Measurements from ENCODE around the gene GTF2H1.
"Not testable (repeated sequence)": the region's sequence is repeated elsewhere in the genome, so short reads cannot be mapped to it uniquely, and the experiment has no call there.

The GTF2H1 gene

DNA sequence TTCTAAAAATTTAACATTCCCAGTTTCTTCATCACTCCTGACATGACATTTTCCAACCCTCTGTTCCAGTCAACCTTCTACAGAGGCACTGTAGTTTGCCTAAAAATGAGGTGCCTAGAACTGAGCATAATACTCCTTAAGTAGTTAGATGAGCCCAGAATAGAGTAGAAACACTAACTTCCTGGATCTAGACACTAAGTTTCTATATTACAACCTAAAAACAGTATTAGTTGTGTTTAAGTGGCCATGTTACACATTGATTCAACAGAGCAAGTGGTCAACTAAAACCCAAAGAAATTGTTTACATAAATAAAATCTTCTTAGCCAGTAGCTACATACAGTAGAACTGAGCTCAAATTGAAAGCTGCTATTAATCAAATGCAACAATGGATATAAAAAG lies 1.8 kb upstream of the GTF2H1 start:
- DNase-seq, result no peak

DNA sequence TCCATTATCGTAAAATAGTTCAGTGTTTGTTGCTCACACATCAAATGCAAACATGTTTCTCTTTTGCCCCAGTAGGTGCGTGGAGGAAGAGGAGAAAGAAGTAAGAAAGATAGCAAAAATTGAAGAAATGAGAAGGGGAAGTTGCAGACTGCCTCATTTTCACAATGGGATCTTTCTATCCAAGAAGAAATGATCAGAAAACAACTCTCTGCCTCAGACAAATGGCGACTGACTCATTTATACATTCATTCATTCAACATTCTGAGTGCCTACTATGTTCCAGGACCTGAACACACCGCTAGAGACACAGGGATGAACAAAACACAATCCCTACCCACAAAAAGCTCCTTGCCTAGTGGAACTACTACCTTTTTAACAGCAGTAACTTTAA lies 794 bp upstream of the GTF2H1 start:
- DNase-seq, result no peak

DNA sequence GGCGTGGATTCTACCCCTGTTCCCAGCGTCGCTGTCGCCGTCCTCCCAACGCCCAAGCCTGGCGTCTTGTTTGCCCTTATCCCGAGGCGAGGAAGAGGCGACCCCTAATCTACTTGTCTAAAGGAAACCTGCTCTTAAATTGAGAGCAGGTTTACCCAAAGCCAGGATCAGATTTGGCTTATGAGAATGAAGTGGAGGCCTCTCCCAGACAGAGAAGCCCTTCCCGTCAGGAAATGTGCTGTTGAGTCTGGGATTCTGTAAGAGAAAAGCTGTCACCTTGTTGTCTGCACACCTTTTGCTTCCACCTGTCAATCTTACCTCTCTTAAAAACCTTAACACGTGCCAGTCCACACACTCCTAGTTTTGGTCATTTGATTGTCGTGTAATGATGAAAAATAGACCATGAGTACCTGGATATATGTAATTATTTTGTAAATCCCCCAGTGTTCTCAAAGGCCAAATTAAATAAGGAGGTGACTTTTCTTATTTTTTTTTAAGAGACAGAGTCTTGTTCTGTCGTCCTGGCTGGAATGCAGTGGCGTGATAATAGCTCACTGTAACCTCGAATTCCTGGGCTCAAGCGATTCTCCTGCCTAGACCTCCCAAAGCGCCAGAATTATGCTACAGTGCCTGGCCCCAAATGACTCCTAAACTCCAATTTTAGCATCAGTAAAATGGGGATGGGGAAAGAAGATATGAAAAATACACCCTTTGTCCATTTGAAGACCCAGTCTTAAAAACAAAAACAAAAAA lies 627 bp downstream of the GTF2H1 start:
- DNase-seq, result no peak

DNA sequence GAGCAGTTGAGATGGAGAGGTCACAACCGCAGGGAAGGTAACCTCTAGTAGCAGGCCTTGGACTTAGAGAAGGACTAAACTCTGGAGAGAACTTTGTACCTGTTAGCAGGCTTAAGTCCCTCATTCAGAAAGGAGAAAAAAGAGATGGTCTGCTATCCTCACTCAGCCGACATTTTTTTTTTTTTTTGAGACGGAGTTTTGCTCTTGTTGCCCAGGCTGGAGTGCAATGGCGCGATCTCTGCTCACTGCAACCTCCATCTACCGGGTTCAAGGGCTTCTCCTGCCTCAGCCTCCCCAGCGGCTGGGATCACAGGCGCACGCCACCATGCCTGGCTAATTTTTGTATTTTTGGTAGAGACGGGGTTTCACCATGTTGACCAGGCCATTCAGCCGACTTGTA lies 1.5 kb downstream of the GTF2H1 start:
- DNase-seq, result not testable (repeated sequence)

DNA sequence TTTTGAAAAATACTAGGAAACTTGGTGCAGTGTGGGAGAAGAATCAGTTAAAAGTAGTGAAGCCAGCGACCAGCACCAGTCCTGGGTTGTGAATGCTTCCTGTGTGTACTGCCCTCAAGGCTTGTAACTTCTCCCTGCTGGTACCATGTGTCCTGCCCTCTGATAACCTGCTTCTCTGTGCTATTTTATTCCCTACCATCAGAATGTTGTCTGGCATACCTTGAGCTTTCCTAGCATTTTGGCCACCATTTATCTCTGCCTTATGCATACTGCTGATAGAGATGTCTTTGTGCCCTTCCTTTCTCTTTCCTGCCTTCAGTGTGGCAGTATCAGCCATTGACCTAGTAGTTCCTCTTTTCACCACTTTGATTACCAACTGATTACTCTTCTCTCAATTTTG lies 2.0 kb downstream of the GTF2H1 start:
- no peak for DNase-seq

DNA sequence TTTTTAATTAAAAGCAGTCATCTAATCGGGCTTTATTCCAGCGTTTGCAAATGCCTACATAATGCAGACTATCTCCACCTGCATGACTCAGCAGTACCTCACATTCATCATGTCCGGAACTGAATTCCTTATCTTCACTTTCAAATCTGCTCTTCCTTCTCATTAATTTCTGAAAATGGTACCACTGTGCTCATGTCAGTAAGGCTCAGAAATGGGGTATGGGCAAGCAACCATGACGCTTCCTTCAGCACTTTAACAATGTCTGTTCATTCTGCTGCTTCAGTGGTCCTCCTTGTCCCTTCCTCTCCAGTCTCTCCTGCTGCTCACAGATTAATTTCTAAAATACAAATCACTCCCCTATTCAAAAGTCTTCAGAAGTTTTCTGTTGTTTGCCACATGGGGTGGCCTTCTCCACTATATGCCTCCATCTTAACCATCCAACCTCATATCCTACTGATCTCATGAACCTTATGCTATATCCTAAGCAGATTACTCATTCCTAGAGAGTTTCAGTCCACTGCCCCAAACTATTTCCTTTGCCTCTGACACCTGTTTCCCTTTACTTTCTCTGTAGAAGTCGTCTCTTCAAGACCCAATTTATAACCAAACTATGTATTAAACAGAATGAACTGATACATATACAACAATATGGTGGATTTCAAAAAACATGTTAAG lies 7.0 kb downstream of the GTF2H1 start:
- no peak for DNase-seq

DNA sequence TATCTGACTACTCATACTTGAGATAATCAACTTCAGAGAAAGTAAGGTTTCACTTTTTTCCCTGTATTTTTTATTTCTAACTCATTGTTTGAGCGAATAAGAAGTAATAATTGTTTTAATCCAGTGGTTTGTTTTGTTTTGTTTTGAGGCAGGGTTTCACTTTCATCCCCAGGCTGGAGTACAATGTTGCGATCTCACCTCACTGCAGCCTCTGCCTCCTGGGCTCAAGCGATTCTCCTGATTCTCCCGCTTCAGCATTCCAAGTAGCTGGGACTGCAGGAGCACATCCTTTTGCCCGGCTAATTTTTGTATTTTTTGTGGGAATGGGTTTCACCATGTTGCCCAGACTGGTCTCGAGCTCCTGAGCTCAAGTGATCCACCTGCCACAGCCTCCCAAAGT lies 8.6 kb downstream of the GTF2H1 start:
- DNase-seq, result no peak

DNA sequence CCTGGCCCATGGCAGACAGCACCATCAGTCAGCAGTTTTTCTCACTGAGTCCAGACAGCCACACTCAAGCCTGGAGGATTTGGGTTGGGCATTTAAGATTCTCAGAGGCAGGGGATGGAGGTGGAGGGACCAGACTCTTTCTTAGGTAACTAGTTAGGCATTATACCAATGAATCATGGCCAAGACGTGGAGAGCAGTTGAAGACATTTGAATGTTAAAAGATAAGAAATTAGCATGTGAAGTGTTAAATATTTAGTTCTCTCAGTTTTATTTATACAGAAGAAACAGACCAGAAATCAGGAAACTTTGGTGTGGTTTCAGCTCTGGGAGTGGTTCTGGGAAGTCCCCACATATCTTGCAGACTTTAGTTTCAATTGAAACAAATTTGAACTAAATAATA lies 9.9 kb downstream of the GTF2H1 start:
- DNase-seq, result no peak

DNA sequence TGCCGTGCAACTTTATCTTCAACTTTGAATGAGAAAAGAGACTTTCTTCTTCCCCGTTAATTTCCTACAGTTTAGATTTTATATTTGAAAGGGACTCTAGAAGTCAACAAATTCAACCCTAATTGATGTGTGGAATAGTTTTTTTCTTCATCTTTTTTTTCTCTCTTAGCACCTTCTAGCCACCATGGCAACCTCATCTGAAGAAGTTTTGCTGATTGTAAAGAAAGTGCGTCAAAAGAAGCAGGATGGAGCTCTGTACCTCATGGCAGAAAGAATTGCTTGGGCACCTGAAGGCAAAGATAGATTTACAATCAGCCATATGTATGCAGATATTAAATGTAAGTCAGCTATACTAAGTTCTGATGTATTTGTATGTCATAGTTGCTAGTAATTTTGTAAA lies 10.5 kb downstream of the GTF2H1 start:
- no peak for DNase-seq

DNA sequence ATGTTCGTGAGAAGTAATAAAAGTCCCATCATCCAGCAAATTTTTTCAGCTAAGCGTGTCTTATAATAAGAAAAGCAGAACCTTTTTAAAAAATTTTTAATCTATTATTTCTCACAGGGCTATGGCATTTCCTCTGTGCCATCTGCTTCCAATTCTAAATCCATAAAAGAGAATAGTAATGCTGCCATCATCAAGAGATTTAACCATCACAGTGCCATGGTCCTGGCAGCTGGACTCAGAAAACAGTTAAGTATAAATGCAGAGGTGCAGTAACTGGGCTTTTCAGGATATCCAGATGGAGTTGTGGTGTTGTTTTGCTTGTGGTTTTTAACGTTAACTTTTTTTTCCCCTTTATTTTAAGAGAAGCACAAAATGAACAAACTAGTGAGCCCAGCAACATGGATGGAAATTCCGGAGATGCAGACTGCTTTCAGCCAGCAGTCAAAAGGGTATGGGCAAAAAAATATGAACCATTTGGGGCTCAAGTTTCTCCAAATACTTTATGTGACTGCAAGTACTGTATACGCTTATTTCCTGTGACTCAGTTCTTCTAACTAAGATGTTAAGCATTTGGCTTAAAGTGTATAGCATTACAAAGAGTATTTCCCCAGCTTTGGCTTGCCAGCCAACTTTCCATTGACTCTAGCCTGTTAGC lies 25.2 kb downstream of the GTF2H1 start:
- no peak for DNase-seq

DNA sequence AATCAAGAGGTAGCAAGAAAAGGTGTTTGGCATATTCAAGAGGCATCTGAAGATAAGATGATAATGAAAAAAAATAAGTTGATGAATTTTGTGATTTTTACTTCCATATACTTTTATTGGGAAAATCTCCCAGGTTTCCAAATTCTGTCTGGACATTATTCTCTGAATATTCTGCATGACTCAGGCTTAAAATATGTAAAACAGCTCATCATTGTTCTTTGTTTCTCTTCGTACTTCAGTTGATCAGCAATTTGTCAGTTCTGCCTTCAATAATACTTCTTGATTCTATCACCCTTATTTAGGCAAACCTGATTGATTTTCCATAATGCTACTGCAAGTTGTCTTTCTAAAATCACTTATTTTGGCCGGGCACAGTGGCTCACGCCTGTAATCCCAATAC lies 30.2 kb downstream of the GTF2H1 start:
- no peak for DNase-seq

DNA sequence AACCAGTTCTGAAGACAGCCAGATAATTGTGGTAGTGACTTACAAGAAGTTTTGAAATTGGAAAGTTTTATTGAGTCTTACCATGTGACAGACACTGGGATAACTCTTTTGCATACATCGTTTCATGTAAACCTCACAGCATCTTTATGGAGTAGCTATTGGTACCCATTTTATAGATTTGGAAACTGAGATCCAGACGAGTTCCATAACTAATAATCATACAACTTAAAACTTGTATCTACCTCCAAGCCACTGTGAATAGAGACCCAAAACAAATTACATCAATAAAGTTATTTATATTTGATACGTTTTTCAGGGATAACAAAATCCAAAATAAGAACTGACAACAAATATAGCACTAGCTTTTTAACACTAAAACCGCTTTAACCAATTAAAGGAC lies 36.3 kb downstream of the GTF2H1 start:
- DNase-seq, result no peak

DNA sequence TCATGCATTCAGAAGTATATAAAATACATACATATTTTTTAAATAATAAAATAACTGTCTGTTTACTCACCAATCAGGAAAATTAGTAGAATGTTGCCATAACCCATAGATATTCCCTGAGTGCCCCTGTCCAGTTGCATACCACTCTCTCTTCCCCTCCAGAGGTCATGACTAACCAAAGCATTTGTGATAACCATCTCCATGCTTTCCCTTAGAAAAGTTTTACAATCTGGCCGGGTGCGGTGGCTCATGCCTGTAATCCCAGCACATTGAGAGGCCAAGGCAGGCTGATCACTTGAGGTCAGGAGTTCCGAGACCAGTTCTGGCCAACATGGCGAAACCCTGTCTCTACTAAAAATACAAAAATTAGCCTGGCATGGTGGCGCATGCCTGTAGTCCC lies 38.8 kb downstream of the GTF2H1 start:
- no peak for DNase-seq

DNA sequence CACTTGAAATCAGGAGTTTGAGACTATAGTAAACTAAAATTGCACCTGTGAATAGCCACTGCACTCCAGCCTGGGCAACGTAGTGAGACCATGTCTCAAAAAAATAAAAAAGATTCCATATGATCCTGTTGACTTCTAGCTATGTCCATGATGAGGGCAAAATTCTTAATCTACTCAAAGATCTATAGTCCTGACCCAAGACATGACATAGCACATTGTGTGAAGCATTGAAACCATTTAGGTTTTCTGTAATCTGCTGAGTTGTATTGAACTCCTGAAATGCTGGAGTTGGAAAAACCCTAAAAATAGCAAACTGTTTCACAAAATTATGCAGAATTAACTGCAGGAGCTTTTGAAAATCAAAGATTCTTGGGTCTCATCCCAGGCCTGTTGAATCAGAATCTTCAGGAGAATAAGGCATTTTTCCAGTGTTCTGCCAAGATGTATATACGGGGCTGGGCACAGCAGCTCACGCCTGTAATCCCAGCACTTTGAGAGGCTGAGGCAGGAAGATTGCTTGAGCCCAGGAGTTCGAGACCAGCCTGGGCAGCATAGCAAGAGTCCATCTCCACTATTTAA lies 42.2 kb downstream of the GTF2H1 start:
- DNase-seq, result no peak

DNA sequence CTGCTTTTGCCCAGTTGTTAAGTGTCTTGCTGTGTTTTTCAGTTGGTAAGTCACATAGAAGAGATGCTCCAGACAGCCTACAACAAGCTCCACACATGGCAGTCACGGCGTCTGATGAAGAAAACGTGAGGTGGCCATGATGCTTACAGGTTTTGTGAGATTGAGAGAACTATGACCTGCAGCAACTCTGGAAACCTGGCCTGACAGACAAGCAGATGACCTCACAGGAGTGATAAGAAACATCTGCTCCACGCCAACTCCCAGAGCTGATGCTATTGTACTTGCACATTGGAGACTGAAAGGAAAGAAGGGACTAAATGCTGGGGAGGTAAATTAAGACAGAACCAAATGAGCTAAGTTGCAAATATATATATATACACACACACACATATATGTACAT lies 43.4 kb downstream of the GTF2H1 start:
- DNase-seq, result no peak

DNA sequence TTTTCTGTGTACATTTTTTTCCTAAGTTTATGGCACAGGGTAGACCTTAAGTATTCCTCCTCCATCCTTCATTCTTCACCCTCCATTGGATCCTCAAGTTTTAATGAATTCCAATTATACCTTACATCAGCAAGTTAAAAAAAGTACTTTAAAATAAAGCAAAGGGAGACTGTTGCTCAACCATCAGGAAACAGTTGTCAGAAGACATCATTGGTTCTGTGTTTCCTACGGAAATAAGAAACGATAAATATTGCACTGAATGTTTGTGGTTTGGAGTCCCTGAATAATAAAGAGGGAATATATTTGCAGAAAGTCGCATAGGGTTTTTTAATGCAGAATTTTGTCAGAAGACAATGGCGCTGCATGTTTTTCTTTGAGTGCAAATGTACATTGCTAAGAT lies 43.9 kb downstream of the GTF2H1 start:
- DNase-seq, result no peak

DNA sequence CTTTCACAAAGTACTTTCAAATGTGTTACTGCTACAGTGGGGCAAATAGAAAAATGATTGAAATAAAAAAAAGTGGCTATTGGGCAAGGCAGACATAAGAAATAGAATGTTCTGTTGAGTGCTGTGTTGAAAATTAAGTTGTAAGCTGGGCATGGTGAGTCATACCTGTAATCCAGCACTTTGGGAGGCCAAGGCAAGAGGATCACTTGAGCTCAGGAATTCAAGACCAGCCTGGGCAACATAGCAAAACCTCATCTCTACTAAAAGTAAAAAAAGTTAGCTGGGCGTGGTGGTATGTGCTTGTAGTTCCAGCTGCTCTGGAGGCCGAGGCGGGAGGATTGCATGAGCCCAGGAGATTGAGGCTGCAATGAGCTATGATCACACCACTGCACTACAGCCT lies 45.1 kb downstream of the GTF2H1 start:
- no peak for DNase-seq

DNA sequence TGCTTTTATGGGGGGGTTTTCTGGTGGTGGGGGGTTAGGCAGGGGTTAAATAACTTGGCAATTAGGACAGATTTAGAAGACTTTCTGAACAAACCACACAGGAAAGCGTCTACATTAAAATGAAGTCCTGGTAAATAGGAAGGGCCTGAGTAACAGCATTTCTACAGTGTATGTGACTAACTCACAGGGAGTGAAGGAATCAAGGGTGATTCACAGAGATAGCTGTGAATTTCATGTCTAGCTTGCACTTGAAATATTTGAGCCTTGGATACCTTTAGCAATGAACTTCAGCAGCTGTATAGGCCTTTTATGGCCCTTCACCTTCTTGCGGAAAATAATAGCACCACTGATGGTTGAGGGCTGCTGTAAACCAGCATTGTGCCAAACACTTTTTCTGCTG lies 45.9 kb downstream of the GTF2H1 start:
- DNase-seq, result no peak

DNA sequence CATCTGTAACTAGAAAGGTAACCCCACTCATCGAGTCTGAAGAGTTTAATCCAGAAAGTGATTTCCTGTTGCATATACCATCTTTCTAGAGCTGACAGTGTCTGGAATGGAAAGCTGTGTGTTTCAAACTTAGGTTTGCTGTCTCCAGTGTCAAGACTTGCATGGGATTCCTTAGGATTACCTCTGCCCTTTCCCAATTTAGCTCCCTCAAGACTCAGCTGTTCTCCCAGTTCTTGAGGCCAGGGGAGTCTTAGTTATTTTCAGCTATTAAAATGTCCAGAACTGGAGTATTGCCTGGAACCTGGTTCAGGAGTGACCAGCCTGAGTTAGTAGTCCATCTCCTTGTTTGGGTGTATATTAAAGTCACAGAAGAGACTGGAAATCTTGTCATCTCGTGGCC lies 47.0 kb downstream of the GTF2H1 start:
- no peak for DNase-seq

DNA sequence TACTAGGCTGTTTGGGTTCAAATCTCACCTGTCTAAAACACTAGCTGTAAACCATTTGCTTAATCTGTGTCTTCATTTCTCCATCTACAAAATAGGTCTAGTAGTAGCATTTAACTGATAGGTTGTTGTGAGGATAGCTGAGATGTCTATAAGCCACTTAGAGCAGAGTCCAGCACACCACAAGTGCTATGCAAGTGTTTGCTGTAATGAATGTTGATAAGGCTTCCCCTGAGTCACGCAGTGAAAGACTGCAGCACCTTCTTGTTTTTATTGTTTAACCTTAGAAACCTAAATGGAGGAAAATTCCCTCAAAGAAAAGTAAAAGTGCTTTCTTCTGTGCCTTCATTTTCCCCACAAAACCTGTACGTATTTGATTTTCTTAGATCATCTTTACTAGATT lies 48.9 kb downstream of the GTF2H1 start:
- no peak for DNase-seq

DNA sequence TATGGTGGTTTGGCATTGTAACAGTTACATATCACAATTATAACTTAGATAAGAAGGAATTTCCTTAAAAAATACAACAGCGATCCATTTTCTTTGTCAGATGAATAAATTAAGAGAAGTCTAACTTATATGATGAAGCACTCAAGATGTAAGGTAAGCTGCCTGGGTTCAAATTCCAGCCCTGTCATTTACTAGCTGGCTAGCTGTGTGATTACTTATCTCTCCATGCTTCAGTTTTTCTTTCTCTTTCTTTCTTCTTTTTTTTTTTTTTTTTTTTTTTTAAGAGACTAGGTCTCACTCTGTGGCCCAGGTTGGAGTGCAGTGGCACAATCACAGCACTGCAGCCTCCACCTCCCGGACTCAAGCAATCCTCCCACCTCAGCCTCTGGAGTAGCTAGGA lies 49.8 kb downstream of the GTF2H1 start:
- DNase-seq, result no peak

DNA sequence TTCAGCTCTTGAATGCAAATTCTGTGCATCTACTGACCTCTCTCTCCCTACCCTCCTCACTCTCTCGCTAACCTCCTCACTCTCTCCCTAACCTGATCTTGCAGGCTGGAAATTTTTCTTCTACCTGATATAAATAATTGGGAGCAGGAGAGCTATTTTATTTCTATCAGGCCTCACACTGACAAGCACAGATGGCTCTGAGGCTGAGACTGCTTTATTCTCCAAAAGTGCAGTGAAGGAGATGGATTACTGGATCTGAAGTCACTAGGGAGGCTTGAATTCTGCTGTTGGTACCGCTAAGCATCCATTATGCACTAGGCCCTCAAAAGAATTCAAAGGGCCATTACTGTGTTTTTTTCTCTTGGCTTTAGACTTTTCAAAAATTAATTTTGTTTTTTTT lies 52.6 kb downstream of the GTF2H1 start:
- DNase-seq, result no peak

DNA sequence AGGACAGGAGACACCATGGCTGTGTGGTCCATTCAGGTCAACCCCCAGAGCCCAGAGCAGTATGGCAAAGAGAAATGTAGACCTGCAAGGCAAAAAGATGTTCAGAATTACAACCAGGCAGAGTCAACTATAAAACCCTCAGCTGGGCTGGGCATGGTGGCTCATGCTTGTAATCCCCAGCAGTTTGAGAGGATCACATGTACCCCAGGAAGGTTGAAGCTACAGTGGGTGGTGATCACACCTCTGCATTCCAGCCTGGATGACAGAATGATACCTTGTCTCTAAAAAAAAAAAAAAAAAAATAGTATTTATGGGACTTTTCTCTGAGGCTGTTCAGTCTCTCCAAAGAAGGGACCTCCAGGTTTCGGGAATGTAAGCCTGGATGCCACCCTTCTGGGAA lies 53.6 kb downstream of the GTF2H1 start:
- DNase-seq, result no peak

DNA sequence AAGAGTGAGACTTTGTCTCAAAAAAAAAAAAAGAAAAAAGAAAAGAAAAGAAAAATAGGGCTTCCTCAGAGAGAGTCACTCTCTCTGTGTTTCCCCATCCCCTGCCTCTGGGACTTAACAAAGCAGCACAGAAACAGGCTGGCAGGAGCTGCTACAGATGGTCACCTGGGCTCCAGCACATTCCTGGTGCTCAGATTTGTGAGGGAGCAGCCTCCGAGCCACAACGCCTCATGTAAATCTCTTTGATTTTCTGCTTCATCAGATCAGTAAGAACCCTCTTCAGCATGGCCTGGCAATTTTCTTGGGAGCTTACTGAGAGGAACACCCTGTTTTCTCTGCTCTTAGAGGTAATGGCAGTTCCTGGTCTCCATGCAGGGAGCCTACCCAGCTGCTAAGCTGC lies 56.8 kb downstream of the GTF2H1 start:
- no peak for DNase-seq
